ENCODE measurements around the gene PROM1.

- TF ChIP-seq POLR2A (IDR thresholded peaks at IDR 0.05) (no peak), CTCF (IDR thresholded peaks at IDR 0.05) (no peak)
Observed at GRCh38 chr4:16110661-16111290, 27.0 kb upstream of the PROM1 start.
